Endothelial cell of umbilical vein (primary cell): ENCODE data around the gene IQCH.

ENCODE experiments used
- CTCF ChIP-seq, 2 donors: IDR thresholded peaks; 1 replicate in 1 of 2; 2 replicates in 1 of 2; pipeline ENCODE4 v1.5.1; 2011; ENCODE audit warnings: low read length in 2 of 2, mild to moderate bottlenecking in 2 of 2, moderate library complexity in 2 of 2, control low read depth in 1 of 2, inconsistent platforms in 1 of 2, low read depth in 1 of 2; ENCODE audit not compliant: insufficient read depth in 1 of 2; ENCODE audit errors: extremely low read depth in 1 of 2
- EZH2 ChIP-seq: IDR thresholded peaks from 2 replicates; pipeline ENCODE4 v1.6.1; 2012; ENCODE audit warnings: borderline replicate concordance, low read depth, mild to moderate bottlenecking, moderate library complexity, low read length, inconsistent platforms; ENCODE audit not compliant: severe bottlenecking
- GATA2 ChIP-seq: IDR thresholded peaks from 2 replicates; pipeline ENCODE4 v1.7.0; 2011; ENCODE audit warnings: low read depth, mild to moderate bottlenecking, moderate library complexity, mixed read lengths, low read length; ENCODE audit not compliant: insufficient read length, insufficient read depth
- JUN ChIP-seq: IDR thresholded peaks from 2 replicates; pipeline ENCODE4 v1.6.1; 2011; ENCODE audit warnings: borderline replicate concordance, low read depth; ENCODE audit not compliant: insufficient read length, insufficient read depth
- MAX ChIP-seq: IDR thresholded peaks from 2 replicates; pipeline ENCODE4 v1.6.1; 2011; ENCODE audit not compliant: insufficient read depth, insufficient read length
- MYC ChIP-seq: IDR thresholded peaks from one replicate; pipeline ENCODE4 v1.6.1; 2011; ENCODE audit warnings: mild to moderate bottlenecking, low read depth, low read length
- POLR2A ChIP-seq: IDR thresholded peaks from 2 replicates; pipeline ENCODE4 v1.6.1; 2012; ENCODE audit warnings: low read depth, mild to moderate bottlenecking, control low read depth, low read length
- POLR2AphosphoS5 ChIP-seq: IDR thresholded peaks from 2 replicates; pipeline ENCODE4 v1.6.1; 2012; ENCODE audit warnings: low read depth, mild to moderate bottlenecking, control low read depth, low read length, moderate library complexity; ENCODE audit not compliant: insufficient read depth

GRCh38 chr15:67259806-67260205 is 5.2 kb downstream of the IQCH start:
- TF ChIP-seq POLR2A, result no peak
- no peak for TF ChIP-seq CTCF (IDR thresholded peaks at IDR 0.05; ENCODE audit: extremely low read depth in 1 of 2, insufficient read depth in 1 of 2, low read depth in 1 of 2, low read length in 2 of 2)
- no peak for TF ChIP-seq POLR2AphosphoS5
- TF ChIP-seq EZH2, result no peak
- TF ChIP-seq GATA2, result no peak
- TF ChIP-seq JUN, result no peak
- no peak for TF ChIP-seq MYC
- TF ChIP-seq MAX, result no peak
